Neural cell (in vitro differentiated cells): Measurements from ENCODE around the gene HIBADH. TPM values are rescaled to one million over a fixed set of nuclear protein-coding genes. Genes with fewer than 3 reads are reported as not detected.

Experiments
- H2AFZ ChIP-seq: fragments of 200-600, 300-800 bp; sonication (generic), shearing (Covaris generic); 2 replicates; pipeline ENCODE4 v1.6.0; 2014; ENCODE audit warnings: low read depth, mild to moderate bottlenecking, antibody characterized with exemption, low read length, moderate library complexity
- H3F3A ChIP-seq: fragments of 200-600 bp; shearing (Covaris generic); 2 replicates; pipeline ENCODE4 v1.6.1; 2016; ENCODE audit warnings: mild to moderate bottlenecking, moderate library complexity, mixed read lengths, antibody characterized with exemption, low read length; ENCODE audit not compliant: insufficient read depth, poor library complexity, severe bottlenecking
- H3K27ac ChIP-seq: fragments of 200-600, 300-800 bp; sonication (generic), shearing (Covaris generic); 2 replicates; pipeline ENCODE4 v1.5.1; 2014; ENCODE audit warnings: mild to moderate bottlenecking, low read length, moderate library complexity
- H3K27me3 ChIP-seq: fragments of 300-800, 200-600 bp; sonication (generic), shearing (Covaris generic); 2 replicates; pipeline ENCODE4 v1.6.0; 2014; ENCODE audit warnings: mild to moderate bottlenecking, low read depth, low read length, moderate library complexity; ENCODE audit not compliant: insufficient read depth
- H3K36me3 ChIP-seq: fragments of 300-800, 200-600 bp; sonication (generic), shearing (Covaris generic); 2 replicates; pipeline ENCODE4 v1.5.1; 2014; ENCODE audit warnings: mild to moderate bottlenecking, antibody characterized with exemption, low read length, moderate library complexity; ENCODE audit not compliant: insufficient read depth
- H3K4me2 ChIP-seq: fragments of 300-800, 200-600 bp; sonication (generic), shearing (Covaris generic); 2 replicates; pipeline ENCODE4 v1.6.0; 2014; ENCODE audit warnings: mild to moderate bottlenecking, low read length
- H3K4me3 ChIP-seq: fragments of 300-800, 200-600 bp; sonication (generic), shearing (Covaris generic); 2 replicates; pipeline ENCODE4 v1.5.1; 2014; ENCODE audit warnings: mild to moderate bottlenecking, low read length, moderate library complexity
- H3K79me2 ChIP-seq: fragments of 200-600 bp; shearing (Covaris generic); replicated peaks from 2 replicates; pipeline ENCODE4 v1.6.0; 2014; ENCODE audit warnings: mild to moderate bottlenecking, low read length, moderate library complexity; ENCODE audit not compliant: insufficient read depth
- H3K9ac ChIP-seq: fragments of 300-800, 200-600 bp; sonication (generic), shearing (Covaris generic); 2 replicates; pipeline ENCODE4 v1.6.1; 2016; ENCODE audit warnings: mild to moderate bottlenecking, low read length, mixed read lengths
- H3K9me2 ChIP-seq: fragments of 200-600 bp; shearing (Covaris generic); 2 replicates; pipeline ENCODE4 v1.6.1; 2016; ENCODE audit warnings: mild to moderate bottlenecking, low read length, mixed read lengths; ENCODE audit not compliant: insufficient read depth
- H3K9me3 ChIP-seq: fragments of 200-600, 300-800 bp; sonication (generic), shearing (Covaris generic); 2 replicates; pipeline ENCODE4 v1.6.1; 2016; ENCODE audit warnings: mild to moderate bottlenecking, mixed run types, low read length, moderate library complexity, mixed read lengths
- H4K20me1 ChIP-seq: fragments of 200-600 bp; shearing (Covaris generic); 2 replicates; pipeline ENCODE4 v1.6.1; 2016; ENCODE audit warnings: mild to moderate bottlenecking, mixed run types; ENCODE audit not compliant: insufficient read depth
- EP300 ChIP-seq: fragments of 450-650 bp; conservative IDR thresholded peaks from 2 replicates; pipeline ENCODE4 v1.6.1; 2014; ENCODE audit warnings: antibody characterized with exemption, mild to moderate bottlenecking, moderate library complexity; ENCODE audit not compliant: poor library complexity, severe bottlenecking
- EZH2 ChIP-seq: fragments of 200-600, 300-800 bp; shearing (Covaris generic), sonication (generic); IDR thresholded peaks from 2 replicates; pipeline ENCODE4 v1.6.1; 2014; ENCODE audit warnings: antibody characterized with exemption, low read length, borderline replicate concordance, mild to moderate bottlenecking; ENCODE audit not compliant: insufficient read depth, poor library complexity, severe bottlenecking
- MXI1 ChIP-seq: fragments of 450-650 bp; conservative IDR thresholded peaks from 2 replicates; pipeline ENCODE4 v1.6.1; 2014; ENCODE audit warnings: antibody characterized with exemption, mild to moderate bottlenecking; ENCODE audit not compliant: poor library complexity, severe bottlenecking
- POLR2AphosphoS5 ChIP-seq: IDR thresholded peaks from 2 replicates; pipeline ENCODE4 v1.6.1; 2012
- RAD21 ChIP-seq: fragments of 450-650 bp; conservative IDR thresholded peaks from 2 replicates; pipeline ENCODE4 v1.6.1; 2014; ENCODE audit warnings: antibody characterized with exemption, mild to moderate bottlenecking, moderate library complexity
- SMC3 ChIP-seq: fragments of 450-650 bp; conservative IDR thresholded peaks from 2 replicates; pipeline ENCODE4 v1.6.1; 2014; ENCODE audit warnings: antibody characterized with exemption, mild to moderate bottlenecking, moderate library complexity; ENCODE audit not compliant: poor library complexity
- TAF1 ChIP-seq: IDR thresholded peaks from 2 replicates; pipeline ENCODE4 v1.6.1; 2012; ENCODE audit warnings: low read depth
- polyA plus RNA-seq: library from polyadenylated mRNA; depleted of rRNA; stranded (reverse); fragments of >200 nt; gene quantifications from 2 replicates; pipeline ENCODE4 v1.2.3, GENCODE V29; 2014
- TF ChIP-seq, protein P1 (sequence below): fragments of 450-650 bp; IDR thresholded peaks from 2 replicates; pipeline ENCODE4 v1.5.1; 2014; ENCODE audit warnings: antibody characterized with exemption, mild to moderate bottlenecking, moderate library complexity; ENCODE audit not compliant: poor library complexity, severe bottlenecking
- TF ChIP-seq, protein P2 (sequence below): IDR thresholded peaks from 2 replicates; pipeline ENCODE4 v1.6.1; 2012; ENCODE audit warnings: borderline replicate concordance

The HIBADH gene
- polyA plus RNA-seq, 1 donor from 2014 or later: 14.4 TPM

DNA sequence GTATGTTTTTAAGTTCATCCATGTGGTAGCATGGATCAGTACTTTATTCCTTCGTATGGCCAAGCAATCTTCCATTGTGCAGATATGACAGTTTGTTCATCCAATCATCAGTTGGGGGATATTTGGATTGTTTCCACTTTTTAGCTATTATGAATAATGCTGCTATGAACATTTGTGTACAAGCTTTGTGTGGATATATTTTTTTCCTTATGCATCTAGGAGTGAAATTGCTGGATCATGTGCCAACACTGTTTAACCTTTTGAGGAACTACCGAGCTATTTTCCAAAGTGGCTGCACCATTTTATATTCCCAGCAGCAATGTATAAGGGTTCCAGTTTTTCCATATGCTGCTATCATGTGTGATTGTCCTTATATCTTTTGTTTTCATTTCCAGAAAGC lies 140.1 kb downstream of the HIBADH start:
- Histone ChIP-seq H3K9me2 (no peaks in the 10 kb centered on the region), H2AFZ (no peak overlapping the region), H3K4me2 (no peak overlapping the region), H3K4me3 (no peak overlapping the region), H3F3A (no peaks in the 10 kb centered on the region), H3K27ac (no peak overlapping the region), H3K27me3 (no peaks in the 10 kb centered on the region), H3K9me3 (peaks cover 3% of the 10 kb centered on the region), H3K9ac (no peak overlapping the region), H3K79me2 (no peaks in the 10 kb centered on the region), H4K20me1 (no peaks in the 10 kb centered on the region), H3K36me3 (no peaks in the 10 kb centered on the region)
- TF ChIP-seq SMC3: no peak
- TF ChIP-seq, protein P1, sequence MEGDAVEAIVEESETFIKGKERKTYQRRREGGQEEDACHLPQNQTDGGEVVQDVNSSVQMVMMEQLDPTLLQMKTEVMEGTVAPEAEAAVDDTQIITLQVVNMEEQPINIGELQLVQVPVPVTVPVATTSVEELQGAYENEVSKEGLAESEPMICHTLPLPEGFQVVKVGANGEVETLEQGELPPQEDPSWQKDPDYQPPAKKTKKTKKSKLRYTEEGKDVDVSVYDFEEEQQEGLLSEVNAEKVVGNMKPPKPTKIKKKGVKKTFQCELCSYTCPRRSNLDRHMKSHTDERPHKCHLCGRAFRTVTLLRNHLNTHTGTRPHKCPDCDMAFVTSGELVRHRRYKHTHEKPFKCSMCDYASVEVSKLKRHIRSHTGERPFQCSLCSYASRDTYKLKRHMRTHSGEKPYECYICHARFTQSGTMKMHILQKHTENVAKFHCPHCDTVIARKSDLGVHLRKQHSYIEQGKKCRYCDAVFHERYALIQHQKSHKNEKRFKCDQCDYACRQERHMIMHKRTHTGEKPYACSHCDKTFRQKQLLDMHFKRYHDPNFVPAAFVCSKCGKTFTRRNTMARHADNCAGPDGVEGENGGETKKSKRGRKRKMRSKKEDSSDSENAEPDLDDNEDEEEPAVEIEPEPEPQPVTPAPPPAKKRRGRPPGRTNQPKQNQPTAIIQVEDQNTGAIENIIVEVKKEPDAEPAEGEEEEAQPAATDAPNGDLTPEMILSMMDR: no peak
- no peak for TF ChIP-seq POLR2AphosphoS5
- TF ChIP-seq EZH2: no peak
- TF ChIP-seq, protein P2, sequence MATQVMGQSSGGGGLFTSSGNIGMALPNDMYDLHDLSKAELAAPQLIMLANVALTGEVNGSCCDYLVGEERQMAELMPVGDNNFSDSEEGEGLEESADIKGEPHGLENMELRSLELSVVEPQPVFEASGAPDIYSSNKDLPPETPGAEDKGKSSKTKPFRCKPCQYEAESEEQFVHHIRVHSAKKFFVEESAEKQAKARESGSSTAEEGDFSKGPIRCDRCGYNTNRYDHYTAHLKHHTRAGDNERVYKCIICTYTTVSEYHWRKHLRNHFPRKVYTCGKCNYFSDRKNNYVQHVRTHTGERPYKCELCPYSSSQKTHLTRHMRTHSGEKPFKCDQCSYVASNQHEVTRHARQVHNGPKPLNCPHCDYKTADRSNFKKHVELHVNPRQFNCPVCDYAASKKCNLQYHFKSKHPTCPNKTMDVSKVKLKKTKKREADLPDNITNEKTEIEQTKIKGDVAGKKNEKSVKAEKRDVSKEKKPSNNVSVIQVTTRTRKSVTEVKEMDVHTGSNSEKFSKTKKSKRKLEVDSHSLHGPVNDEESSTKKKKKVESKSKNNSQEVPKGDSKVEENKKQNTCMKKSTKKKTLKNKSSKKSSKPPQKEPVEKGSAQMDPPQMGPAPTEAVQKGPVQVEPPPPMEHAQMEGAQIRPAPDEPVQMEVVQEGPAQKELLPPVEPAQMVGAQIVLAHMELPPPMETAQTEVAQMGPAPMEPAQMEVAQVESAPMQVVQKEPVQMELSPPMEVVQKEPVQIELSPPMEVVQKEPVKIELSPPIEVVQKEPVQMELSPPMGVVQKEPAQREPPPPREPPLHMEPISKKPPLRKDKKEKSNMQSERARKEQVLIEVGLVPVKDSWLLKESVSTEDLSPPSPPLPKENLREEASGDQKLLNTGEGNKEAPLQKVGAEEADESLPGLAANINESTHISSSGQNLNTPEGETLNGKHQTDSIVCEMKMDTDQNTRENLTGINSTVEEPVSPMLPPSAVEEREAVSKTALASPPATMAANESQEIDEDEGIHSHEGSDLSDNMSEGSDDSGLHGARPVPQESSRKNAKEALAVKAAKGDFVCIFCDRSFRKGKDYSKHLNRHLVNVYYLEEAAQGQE: no peak
- TF ChIP-seq TAF1: no peak
- no peak for TF ChIP-seq EP300
- TF ChIP-seq MXI1: no peak
- no peak for TF ChIP-seq RAD21

DNA sequence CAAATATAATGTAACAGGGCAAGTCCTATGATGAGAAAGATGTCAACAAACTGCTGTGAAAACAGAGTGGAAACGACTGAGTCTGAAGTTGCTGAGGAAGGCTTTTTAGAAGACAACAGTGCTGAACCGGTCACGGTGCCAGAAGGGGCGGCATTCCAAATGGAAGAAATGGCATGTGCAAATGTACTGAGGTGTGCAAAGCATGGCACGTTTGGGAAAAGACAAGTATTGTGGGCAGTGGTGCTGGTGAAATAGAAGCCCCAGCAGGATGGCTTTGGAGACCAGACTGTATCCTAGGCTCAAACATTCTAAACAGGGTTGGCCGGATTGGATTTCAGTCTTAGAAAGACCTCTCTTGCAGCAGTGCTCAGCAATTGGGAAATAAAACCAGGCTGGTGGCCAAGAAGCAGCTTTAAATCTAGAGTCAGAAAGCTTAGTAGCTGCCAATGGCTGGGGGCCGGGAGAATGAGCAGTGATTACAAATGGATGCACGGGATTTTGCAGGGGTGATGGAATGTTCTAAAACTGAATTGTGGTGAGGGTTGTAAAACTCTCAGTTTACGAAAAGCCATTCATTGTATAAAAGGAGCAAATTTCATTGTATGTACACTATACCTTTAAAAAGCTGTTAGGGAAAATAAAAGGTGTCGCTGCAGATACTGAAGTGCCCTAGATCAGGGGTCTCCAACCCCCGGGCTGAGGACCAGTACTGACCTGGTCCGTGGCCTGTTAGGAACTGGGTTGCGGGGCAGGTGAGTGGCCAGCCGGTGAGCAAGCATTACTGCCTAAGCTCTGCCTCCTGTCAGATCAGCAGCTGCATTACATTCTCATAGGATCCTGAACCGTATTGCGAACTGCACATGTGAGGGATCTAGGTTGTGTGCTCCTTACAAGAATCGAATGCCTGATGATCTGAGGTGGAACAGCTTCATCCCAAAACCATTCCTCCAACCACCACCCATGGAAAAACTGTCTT lies 141.6 kb downstream of the HIBADH start:
- TF ChIP-seq MXI1: no peak
- no peak for TF ChIP-seq POLR2AphosphoS5
- TF ChIP-seq TAF1: no peak
- TF ChIP-seq, protein P2: no peak
- no peak for TF ChIP-seq EZH2
- TF ChIP-seq SMC3: no peak
- no peak overlapping the region for H3K27ac ChIP-seq
- H3K27me3 ChIP-seq: no peaks in the 10 kb centered on the region
- no peak overlapping the region for H3K4me3 ChIP-seq
- no peaks in the 10 kb centered on the region for H3F3A ChIP-seq
- H3K9me3 ChIP-seq: peaks cover 3% of the 10 kb centered on the region
- no peaks in the 10 kb centered on the region for H4K20me1 ChIP-seq
- no peak overlapping the region for H3K9ac ChIP-seq
- no peak overlapping the region for H3K4me2 ChIP-seq
- no peaks in the 10 kb centered on the region for H3K36me3 ChIP-seq
- no peaks in the 10 kb centered on the region for H3K79me2 ChIP-seq
- no peak overlapping the region for H2AFZ ChIP-seq
- H3K9me2 ChIP-seq: no peaks in the 10 kb centered on the region
